ENCODE data around the gene MED27.
A peak's percentile ranks its signal among the peaks of the same experiment; 100 is the strongest.
"Not testable (repeated sequence)": the region's sequence is repeated elsewhere in the genome, so short reads cannot be mapped to it uniquely, and the experiment has no call there.

Gene MED27

GRCh38 chr9:132014218-132014805 lies 65.4 kb downstream of the MED27 start:
- peak; percentile 59 for DNase-seq

GRCh38 chr9:132012704-132013357 lies 66.8 kb downstream of the MED27 start:
- no peak for DNase-seq

- no peak for DNase-seq
Observed at GRCh38 chr9:132011896-132012295, 67.8 kb downstream of the MED27 start.

GRCh38 chr9:132011309-132011708 lies 68.4 kb downstream of the MED27 start:
- no peak for DNase-seq

- DNase-seq, result not testable (repeated sequence)
Observed at GRCh38 chr9:132010201-132010600, 69.5 kb downstream of the MED27 start.

GRCh38 chr9:132008855-132009812 lies 70.5 kb downstream of the MED27 start:
- no peak for DNase-seq

- DNase-seq, result no peak
Observed at GRCh38 chr9:132008184-132008803, 71.4 kb downstream of the MED27 start.

GRCh38 chr9:132007371-132008025 lies 72.2 kb downstream of the MED27 start:
- no peak for DNase-seq

GRCh38 chr9:132006677-132007370 lies 72.8 kb downstream of the MED27 start:
- DNase-seq, result peak; percentile 81

GRCh38 chr9:132005899-132006298 lies 73.8 kb downstream of the MED27 start:
- DNase-seq, result no peak

- no peak for DNase-seq
Observed at GRCh38 chr9:132004323-132004722, 75.3 kb downstream of the MED27 start.

- DNase-seq, result no peak
Observed at GRCh38 chr9:132003896-132004295, 75.8 kb downstream of the MED27 start.

GRCh38 chr9:132003319-132003704 lies 76.4 kb downstream of the MED27 start:
- DNase-seq, result no peak

- DNase-seq, result no peak
Observed at GRCh38 chr9:132002643-132003318, 76.9 kb downstream of the MED27 start.

GRCh38 chr9:132001567-132001966 lies 78.1 kb downstream of the MED27 start:
- DNase-seq, result no peak

GRCh38 chr9:132000659-132001058 lies 79.0 kb downstream of the MED27 start:
- DNase-seq, result no peak

- DNase-seq, result no peak
Observed at GRCh38 chr9:131999692-132000551, 79.7 kb downstream of the MED27 start.

- DNase-seq, result no peak
Observed at GRCh38 chr9:131997779-131998178, 81.9 kb downstream of the MED27 start.

- no peak for DNase-seq
Observed at GRCh38 chr9:131997076-131997475, 82.6 kb downstream of the MED27 start.

- no peak for DNase-seq
Observed at GRCh38 chr9:131995382-131995781, 84.3 kb downstream of the MED27 start.
